Measurements from ENCODE around the gene PKP4. TPM values are rescaled to one million over a fixed set of nuclear protein-coding genes. Genes with fewer than 3 reads are reported as not detected.

PKP4 gene
- total and polyA plus RNA-seq, 2 donors (not counting 1 experiment from before 2014, with no cell fraction given): 2.0 to 13.3 TPM

GRCh38 chr2:158602027-158602426, 145.3 kb downstream of the PKP4 start:
- H4K20me1 ChIP-seq (ENCODE audit: control insufficient read depth, insufficient read depth, low read length, poor library complexity, severe bottlenecking): no peaks in the 10 kb centered on the region
- no peak overlapping the region for H2AFZ ChIP-seq (ENCODE audit: insufficient read depth, low read depth, low read length, poor library complexity, severe bottlenecking)
- no peak for TF ChIP-seq EZH2 (IDR thresholded peaks at IDR 0.05; ENCODE audit: borderline replicate concordance, insufficient read depth, low read depth, low read length, poor library complexity, severe bottlenecking)
- TF ChIP-seq CTCF (IDR thresholded peaks at IDR 0.05): no peak
- H3K9me3 ChIP-seq (ENCODE audit: control extremely low read depth in 1 of 3, control insufficient read depth in 2 of 3, insufficient read depth in 1 of 3, low read length in 2 of 3): no peaks in the 10 kb centered on the region
- no peak for DNase-seq
- H3K27ac ChIP-seq (ENCODE audit: low read length in 2 of 2): no peak overlapping the region
- POLR2A ChIA-PET: no interaction called here
- H3K4me2 ChIP-seq (replicated peaks; ENCODE audit: low read depth, low read length, poor library complexity, severe bottlenecking): no peak overlapping the region
- H3K79me2 ChIP-seq (ENCODE audit: control insufficient read depth, insufficient read depth, low read length): no peaks in the 10 kb centered on the region
- CTCF ChIA-PET: no interaction called here
- no peaks in the 10 kb centered on the region for H3K9me3 Mint-ChIP-seq (ENCODE audit: insufficient read depth)
- H3K4me1 Mint-ChIP-seq: no peaks in the 10 kb centered on the region
- intact Hi-C loops (cut with micrococcal nuclease): no loop called here
- ATAC-seq (ENCODE audit: low read depth): no peak
- H3K4me3 ChIP-seq (ENCODE audit: control extremely low read depth in 1 of 5, extremely low read depth in 1 of 5, insufficient read depth in 1 of 5, low read depth in 2 of 5, low read length in 4 of 5): no peak overlapping the region
- WGBS (ENCODE audit: insufficient coverage): 100% methylated on average over 1 of the region's 2 CpGs
- H3K27me3 ChIP-seq (replicated peaks in 1 of 4; ENCODE audit: control extremely low read depth in 1 of 4, control insufficient read depth in 3 of 4, insufficient read depth in 4 of 4, low read length in 3 of 4): no peaks in the 10 kb centered on the region
- H3K4me3 Mint-ChIP-seq: no peak overlapping the region
- H3K36me3 ChIP-seq (replicated peaks in 1 of 2; ENCODE audit: control extremely low read depth in 1 of 2, control insufficient read depth in 1 of 2, extremely low read depth in 1 of 2, insufficient read depth in 2 of 2, low read length in 1 of 2): no peaks in the 10 kb centered on the region
- no peaks in the 10 kb centered on the region for H3K4me1 ChIP-seq (ENCODE audit: control insufficient read depth in 2 of 2, insufficient read depth in 2 of 2, low read length in 2 of 2)
- H3K9ac ChIP-seq (ENCODE audit: low read length): no peak overlapping the region
- H3K27ac Mint-ChIP-seq: no peak overlapping the region
- H3K27me3 Mint-ChIP-seq: no peaks in the 10 kb centered on the region

- ATAC-seq (ENCODE audit: low read depth) (no peak), DNase-seq (no peak)
- H3K4me2 ChIP-seq (replicated peaks; ENCODE audit: low read depth, low read length, poor library complexity, severe bottlenecking): no peak overlapping the region
- TF ChIP-seq EZH2 (IDR thresholded peaks at IDR 0.05; ENCODE audit: borderline replicate concordance, insufficient read depth, low read depth, low read length, poor library complexity, severe bottlenecking) (no peak), CTCF (IDR thresholded peaks at IDR 0.05) (no peak)
- H3K4me3 Mint-ChIP-seq: no peak overlapping the region
- H3K79me2 ChIP-seq (ENCODE audit: control insufficient read depth, insufficient read depth, low read length): no peaks in the 10 kb centered on the region
- H3K4me3 ChIP-seq (ENCODE audit: control extremely low read depth in 1 of 5, extremely low read depth in 1 of 5, insufficient read depth in 1 of 5, low read depth in 2 of 5, low read length in 4 of 5): no peak overlapping the region
- no peaks in the 10 kb centered on the region for H4K20me1 ChIP-seq (ENCODE audit: control insufficient read depth, insufficient read depth, low read length, poor library complexity, severe bottlenecking)
- CTCF ChIA-PET: no interaction called here
- no peaks in the 10 kb centered on the region for H3K27me3 Mint-ChIP-seq
- H3K9me3 Mint-ChIP-seq (ENCODE audit: insufficient read depth): no peaks in the 10 kb centered on the region
- no peaks in the 10 kb centered on the region for H3K4me1 ChIP-seq (ENCODE audit: control insufficient read depth in 2 of 2, insufficient read depth in 2 of 2, low read length in 2 of 2)
- H3K4me1 Mint-ChIP-seq: no peaks in the 10 kb centered on the region
- WGBS (ENCODE audit: insufficient coverage): no CpG with 5 or more reads among the region's 3 CpGs
- H3K9ac ChIP-seq (ENCODE audit: low read length): no peak overlapping the region
- POLR2A ChIA-PET: no interaction called here
- no peaks in the 10 kb centered on the region for H3K27me3 ChIP-seq (replicated peaks in 1 of 4; ENCODE audit: control extremely low read depth in 1 of 4, control insufficient read depth in 3 of 4, insufficient read depth in 4 of 4, low read length in 3 of 4)
- no peaks in the 10 kb centered on the region for H3K36me3 ChIP-seq (replicated peaks in 1 of 2; ENCODE audit: control extremely low read depth in 1 of 2, control insufficient read depth in 1 of 2, extremely low read depth in 1 of 2, insufficient read depth in 2 of 2, low read length in 1 of 2)
- no peak overlapping the region for H3K27ac Mint-ChIP-seq
- H3K27ac ChIP-seq (ENCODE audit: low read length in 2 of 2): no peak overlapping the region
- H2AFZ ChIP-seq (ENCODE audit: insufficient read depth, low read depth, low read length, poor library complexity, severe bottlenecking): no peak overlapping the region
- H3K9me3 ChIP-seq (ENCODE audit: control extremely low read depth in 1 of 3, control insufficient read depth in 2 of 3, insufficient read depth in 1 of 3, low read length in 2 of 3): no peaks in the 10 kb centered on the region
- intact Hi-C loops (cut with micrococcal nuclease): no loop called here
These were observed 146.5 kb downstream of the PKP4 start for GRCh38 chr2:158603205-158603604.
